PC-9 (cell line): Measurements from ENCODE around the gene PSKH1.

Experiments used
- EZH2 ChIP-seq: fragments of 200-600 bp; sonication (generic); IDR thresholded peaks from 2 replicates; pipeline ENCODE4 v1.8.0; 2017; ENCODE audit warnings: antibody characterized with exemption, low read depth
- TF ChIP-seq, protein P1 (sequence below): fragments of 200-600 bp; sonication (generic); conservative IDR thresholded peaks from 2 replicates; pipeline ENCODE4 v1.6.1; 2017; ENCODE audit warnings: mixed run types, antibody characterized with exemption, mild to moderate bottlenecking, moderate library complexity

DNA sequence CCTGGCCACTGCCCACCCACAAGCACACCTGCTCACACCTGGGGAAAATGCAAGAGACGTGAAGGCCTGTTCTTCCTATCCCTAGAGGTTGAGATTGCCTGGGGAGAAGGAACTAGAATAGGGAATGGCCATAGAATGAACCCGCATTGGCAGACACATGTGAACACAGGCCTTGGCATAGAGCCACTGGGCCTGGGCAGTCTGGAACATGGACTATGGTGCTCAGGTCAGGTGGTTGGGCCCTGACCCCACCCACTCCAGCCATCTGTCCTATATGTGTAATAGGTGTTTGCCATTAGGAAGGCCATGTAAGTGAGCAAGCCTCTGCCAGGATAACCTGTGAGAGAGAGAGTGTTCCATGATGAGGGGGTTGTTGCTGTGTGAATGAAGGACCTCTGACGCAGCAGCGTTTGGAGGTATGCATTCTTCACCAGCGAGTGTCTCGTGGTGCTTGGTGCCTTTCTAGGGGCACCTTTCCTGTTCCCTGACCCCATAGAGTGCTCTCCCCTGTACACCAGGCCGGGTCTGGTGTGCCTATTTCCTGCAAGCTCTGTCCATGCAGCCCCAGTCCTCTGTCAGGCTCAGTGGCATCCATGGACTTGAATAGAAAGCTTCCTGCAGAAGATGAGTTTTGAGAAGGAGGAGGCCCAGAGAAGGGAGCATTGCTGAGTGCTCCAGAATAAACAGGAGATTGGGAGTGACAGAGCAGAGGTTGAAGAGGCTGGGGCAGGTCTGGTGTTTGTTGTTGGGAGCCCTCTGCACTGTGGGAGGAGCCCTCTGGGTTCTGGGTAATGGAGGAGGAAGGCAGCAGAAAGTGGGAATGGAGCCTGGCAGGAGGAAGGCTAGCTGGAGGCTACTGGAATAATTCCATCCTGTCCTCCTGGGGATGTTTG lies 23.0 kb downstream of the PSKH1 start:
- TF ChIP-seq, protein P1, sequence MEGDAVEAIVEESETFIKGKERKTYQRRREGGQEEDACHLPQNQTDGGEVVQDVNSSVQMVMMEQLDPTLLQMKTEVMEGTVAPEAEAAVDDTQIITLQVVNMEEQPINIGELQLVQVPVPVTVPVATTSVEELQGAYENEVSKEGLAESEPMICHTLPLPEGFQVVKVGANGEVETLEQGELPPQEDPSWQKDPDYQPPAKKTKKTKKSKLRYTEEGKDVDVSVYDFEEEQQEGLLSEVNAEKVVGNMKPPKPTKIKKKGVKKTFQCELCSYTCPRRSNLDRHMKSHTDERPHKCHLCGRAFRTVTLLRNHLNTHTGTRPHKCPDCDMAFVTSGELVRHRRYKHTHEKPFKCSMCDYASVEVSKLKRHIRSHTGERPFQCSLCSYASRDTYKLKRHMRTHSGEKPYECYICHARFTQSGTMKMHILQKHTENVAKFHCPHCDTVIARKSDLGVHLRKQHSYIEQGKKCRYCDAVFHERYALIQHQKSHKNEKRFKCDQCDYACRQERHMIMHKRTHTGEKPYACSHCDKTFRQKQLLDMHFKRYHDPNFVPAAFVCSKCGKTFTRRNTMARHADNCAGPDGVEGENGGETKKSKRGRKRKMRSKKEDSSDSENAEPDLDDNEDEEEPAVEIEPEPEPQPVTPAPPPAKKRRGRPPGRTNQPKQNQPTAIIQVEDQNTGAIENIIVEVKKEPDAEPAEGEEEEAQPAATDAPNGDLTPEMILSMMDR, result no peak
- TF ChIP-seq EZH2, result no peak
